HepG2 (cell line): Measurements from ENCODE around the gene SIK3. TPM values are rescaled to one million over a fixed set of nuclear protein-coding genes. Genes with fewer than 3 reads are reported as not detected.

Experiments
- AHR ChIP-seq: IDR thresholded peaks from 2 replicates; pipeline ENCODE4 v1.6.1; 2018; ENCODE audit warnings: missing genetic modification reagents, missing compliant biosample characterization
- ARHGAP35 ChIP-seq: sonication (generic); formaldehyde crosslinking; IDR thresholded peaks from 2 replicates; pipeline ENCODE4 v1.9.0; 2022; ENCODE audit warnings: mild to moderate bottlenecking, inconsistent platforms, moderate library complexity, missing genetic modification reagents, borderline replicate concordance
- ASH2L ChIP-seq: fragments of 300-600, 200-600 bp; sonication (generic); IDR thresholded peaks from 2 replicates; pipeline ENCODE4 v1.7.0; 2017; ENCODE audit warnings: low read depth, mild to moderate bottlenecking, moderate library complexity, mixed read lengths, low read length; ENCODE audit not compliant: insufficient read length
- ATAD3A ChIP-seq: sonication (generic); formaldehyde crosslinking; IDR thresholded peaks from 2 replicates; pipeline ENCODE4 v1.4.0; 2020; ENCODE audit warnings: missing genetic modification reagents
- FLYWCH1 ChIP-seq: sonication (generic); formaldehyde crosslinking; IDR thresholded peaks from 2 replicates; pipeline ENCODE4 v1.8.1; 2023; ENCODE audit warnings: mild to moderate bottlenecking, missing genetic modification reagents
- HNRNPL ChIP-seq: fragments of 200-400 bp; formaldehyde crosslinking; IDR thresholded peaks from 2 replicates; pipeline ENCODE4 v1.6.1; 2017; ENCODE audit warnings: mild to moderate bottlenecking, low read depth, low read length
- IKZF4 ChIP-seq: sonication (generic); formaldehyde crosslinking; IDR thresholded peaks from 2 replicates; pipeline ENCODE4 v1.5.1; 2020; ENCODE audit warnings: borderline replicate concordance, mild to moderate bottlenecking, low read depth, missing genetic modification reagents; ENCODE audit errors: not compliant biosample characterization
- MIXL1 ChIP-seq: IDR thresholded peaks from 2 replicates; pipeline ENCODE4 v1.6.1; 2016
- RARG ChIP-seq: sonication (generic); formaldehyde crosslinking; IDR thresholded peaks from 2 replicates; pipeline ENCODE4 v1.4.0; 2020; ENCODE audit warnings: low read depth, mild to moderate bottlenecking, missing genetic modification reagents
- SP4 ChIP-seq: sonication (generic); formaldehyde crosslinking; IDR thresholded peaks from 2 replicates; pipeline ENCODE4 v1.8.1; 2023; ENCODE audit warnings: mild to moderate bottlenecking, missing genetic modification reagents
- TP53 ChIP-seq: sonication (generic); formaldehyde crosslinking; conservative IDR thresholded peaks from 2 replicates; pipeline ENCODE4 v1.4.0; 2020; ENCODE audit warnings: missing genetic modification reagents
- ZNF724P ChIP-seq: sonication (generic); formaldehyde crosslinking; IDR thresholded peaks from 2 replicates; pipeline ENCODE4 v1.8.0; 2022; ENCODE audit warnings: missing genetic modification reagents, borderline replicate concordance
- ZNF75D ChIP-seq: sonication (generic); formaldehyde crosslinking; IDR thresholded peaks from 2 replicates; pipeline ENCODE4 v1.8.1; 2023; ENCODE audit warnings: missing genetic modification reagents, mild to moderate bottlenecking, borderline replicate concordance
- ZNF775 ChIP-seq: sonication (generic); formaldehyde crosslinking; IDR thresholded peaks from 2 replicates; pipeline ENCODE4 v1.4.0; 2020; ENCODE audit warnings: missing genetic modification reagents, mild to moderate bottlenecking, moderate library complexity, borderline replicate concordance
- polyA plus RNA-seq, 8 experiments: library from polyadenylated mRNA; depleted of rRNA in 3 of 8; stranded (reverse) in 7 of 8; unstranded in 1 of 8; fragments of >200 nt; fragmentation: Illumina TruSeq in 4 of 8; extraction: Trizol in 4 of 8; gene quantifications; 2 replicates each; pipeline versions ENCODE4 v1.2.1 to v1.2.3, GENCODE V29; 2011 to 2016; ENCODE audit warnings: low read depth in 4 of 8, missing spikeins in 1 of 8, mixed read lengths in 1 of 8; ENCODE audit not compliant: insufficient read depth in 1 of 8
- total RNA-seq, 5 experiments: library from RNA; depleted of rRNA; stranded (reverse); fragments of >200 nt; fragmentation: Illumina TruSeq; extraction: Trizol; gene quantifications; 2 replicates each; pipeline ENCODE4 v1.2.3, GENCODE V29; 2016; ENCODE audit warnings: low read depth in 1 of 5
- TF ChIP-seq, protein P1 (sequence below): sonication (generic); formaldehyde crosslinking; IDR thresholded peaks from 2 replicates; pipeline ENCODE4 v1.4.0; 2020; ENCODE audit warnings: missing genetic modification reagents, low read depth, mild to moderate bottlenecking, borderline replicate concordance
- TF ChIP-seq, protein P2 (sequence below): sonication (generic); formaldehyde crosslinking; IDR thresholded peaks from 2 replicates; pipeline ENCODE4 v1.9.0; 2021; ENCODE audit warnings: missing genetic modification reagents, mild to moderate bottlenecking, borderline replicate concordance
- TF ChIP-seq, protein P3 (sequence below): sonication (generic); formaldehyde crosslinking; IDR thresholded peaks from 2 replicates; pipeline ENCODE4 v1.4.0; 2020; ENCODE audit warnings: low read depth, missing genetic modification reagents
- TF ChIP-seq, protein P4 (sequence below): sonication (generic); formaldehyde crosslinking; IDR thresholded peaks from 2 replicates; pipeline ENCODE4 v1.5.0; 2020; ENCODE audit warnings: mild to moderate bottlenecking, missing genetic modification reagents
- TF ChIP-seq, protein P5 (sequence below): sonication (generic); formaldehyde crosslinking; IDR thresholded peaks from 2 replicates; pipeline ENCODE4 v1.4.0; 2020; ENCODE audit warnings: mild to moderate bottlenecking, low read depth, missing genetic modification reagents

SIK3 gene
- total and polyA plus RNA-seq, 2 of the 13 experiments (the other 11 are each of a cell fraction or from before 2014, with no cell fraction given) = 5.7 to 9.8 TPM

DNA sequence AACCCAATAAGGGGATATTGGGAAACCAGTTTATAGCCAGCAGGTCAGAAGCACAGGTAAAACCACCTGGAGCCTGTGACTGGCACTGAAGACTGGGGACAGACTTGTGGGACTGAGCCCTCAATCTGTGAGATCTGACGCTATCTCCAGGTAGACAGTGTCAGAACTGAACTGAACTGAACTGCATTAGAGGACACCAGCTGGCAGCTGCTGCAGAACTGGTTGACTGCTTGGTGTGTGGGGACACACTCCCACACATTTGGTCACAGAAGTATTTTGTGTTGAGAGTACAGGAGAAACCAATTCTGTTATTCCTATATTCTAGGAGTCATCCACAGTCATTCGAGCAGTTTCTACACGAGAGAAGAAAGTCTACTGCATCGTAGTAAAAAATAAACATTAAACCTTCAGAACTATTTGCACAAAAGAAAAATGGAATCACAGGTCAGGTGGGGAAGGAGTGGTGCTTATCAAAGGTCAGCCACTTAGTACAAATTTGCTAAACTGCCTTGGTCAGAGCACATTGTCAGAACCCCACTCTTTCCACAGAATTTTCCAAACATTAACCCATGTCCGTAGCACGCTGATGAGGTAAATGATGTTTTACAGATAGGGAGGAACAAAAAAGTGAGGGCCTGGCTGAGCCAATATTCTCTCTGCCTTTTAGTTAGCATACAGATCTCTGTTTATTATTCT is 77.2 kb downstream of the SIK3 start (continued):
- TF ChIP-seq, protein P1, sequence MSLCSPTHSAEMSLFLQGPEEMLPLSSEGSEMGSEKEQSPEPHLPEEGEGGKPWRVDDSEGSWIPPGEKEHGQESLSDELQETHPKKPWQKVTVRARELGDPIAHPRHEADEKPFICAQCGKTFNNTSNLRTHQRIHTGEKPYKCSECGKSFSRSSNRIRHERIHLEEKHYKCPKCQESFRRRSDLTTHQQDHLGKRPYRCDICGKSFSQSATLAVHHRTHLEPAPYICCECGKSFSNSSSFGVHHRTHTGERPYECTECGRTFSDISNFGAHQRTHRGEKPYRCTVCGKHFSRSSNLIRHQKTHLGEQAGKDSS (CRISPR knock-in tag) = no peak
- TF ChIP-seq, protein P2, sequence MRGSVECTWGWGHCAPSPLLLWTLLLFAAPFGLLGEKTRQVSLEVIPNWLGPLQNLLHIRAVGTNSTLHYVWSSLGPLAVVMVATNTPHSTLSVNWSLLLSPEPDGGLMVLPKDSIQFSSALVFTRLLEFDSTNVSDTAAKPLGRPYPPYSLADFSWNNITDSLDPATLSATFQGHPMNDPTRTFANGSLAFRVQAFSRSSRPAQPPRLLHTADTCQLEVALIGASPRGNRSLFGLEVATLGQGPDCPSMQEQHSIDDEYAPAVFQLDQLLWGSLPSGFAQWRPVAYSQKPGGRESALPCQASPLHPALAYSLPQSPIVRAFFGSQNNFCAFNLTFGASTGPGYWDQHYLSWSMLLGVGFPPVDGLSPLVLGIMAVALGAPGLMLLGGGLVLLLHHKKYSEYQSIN (CRISPR knock-in tag) = no peak
- no peak for TF ChIP-seq HNRNPL
- TF ChIP-seq FLYWCH1 (CRISPR knock-in tag) = no peak
- TF ChIP-seq ZNF775 (CRISPR knock-in tag) = no peak
- TF ChIP-seq, protein P3, sequence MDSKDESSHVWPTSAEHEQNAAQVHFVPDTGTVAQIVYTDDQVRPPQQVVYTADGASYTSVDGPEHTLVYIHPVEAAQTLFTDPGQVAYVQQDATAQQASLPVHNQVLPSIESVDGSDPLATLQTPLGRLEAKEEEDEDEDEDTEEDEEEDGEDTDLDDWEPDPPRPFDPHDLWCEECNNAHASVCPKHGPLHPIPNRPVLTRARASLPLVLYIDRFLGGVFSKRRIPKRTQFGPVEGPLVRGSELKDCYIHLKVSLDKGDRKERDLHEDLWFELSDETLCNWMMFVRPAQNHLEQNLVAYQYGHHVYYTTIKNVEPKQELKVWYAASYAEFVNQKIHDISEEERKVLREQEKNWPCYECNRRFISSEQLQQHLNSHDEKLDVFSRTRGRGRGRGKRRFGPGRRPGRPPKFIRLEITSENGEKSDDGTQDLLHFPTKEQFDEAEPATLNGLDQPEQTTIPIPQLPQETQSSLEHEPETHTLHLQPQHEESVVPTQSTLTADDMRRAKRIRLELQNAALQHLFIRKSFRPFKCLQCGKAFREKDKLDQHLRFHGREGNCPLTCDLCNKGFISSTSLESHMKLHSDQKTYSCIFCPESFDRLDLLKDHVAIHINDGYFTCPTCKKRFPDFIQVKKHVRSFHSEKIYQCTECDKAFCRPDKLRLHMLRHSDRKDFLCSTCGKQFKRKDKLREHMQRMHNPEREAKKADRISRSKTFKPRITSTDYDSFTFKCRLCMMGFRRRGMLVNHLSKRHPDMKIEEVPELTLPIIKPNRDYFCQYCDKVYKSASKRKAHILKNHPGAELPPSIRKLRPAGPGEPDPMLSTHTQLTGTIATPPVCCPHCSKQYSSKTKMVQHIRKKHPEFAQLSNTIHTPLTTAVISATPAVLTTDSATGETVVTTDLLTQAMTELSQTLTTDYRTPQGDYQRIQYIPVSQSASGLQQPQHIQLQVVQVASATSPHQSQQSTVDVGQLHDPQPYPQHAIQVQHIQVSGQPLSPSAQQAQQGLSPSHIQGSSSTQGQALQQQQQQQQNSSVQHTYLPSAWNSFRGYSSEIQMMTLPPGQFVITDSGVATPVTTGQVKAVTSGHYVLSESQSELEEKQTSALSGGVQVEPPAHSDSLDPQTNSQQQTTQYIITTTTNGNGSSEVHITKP (CRISPR knock-in tag) = 0 out of 2 replicates have a peak, but pooled peaks have one; percentile 15
- no peak for TF ChIP-seq IKZF4
- TF ChIP-seq ARHGAP35 = no peak
- TF ChIP-seq TP53 (CRISPR knock-in tag) = no peak
- TF ChIP-seq ASH2L = peak; percentile 40
- no peak for TF ChIP-seq AHR (CRISPR knock-in tag)
- TF ChIP-seq, protein P4, sequence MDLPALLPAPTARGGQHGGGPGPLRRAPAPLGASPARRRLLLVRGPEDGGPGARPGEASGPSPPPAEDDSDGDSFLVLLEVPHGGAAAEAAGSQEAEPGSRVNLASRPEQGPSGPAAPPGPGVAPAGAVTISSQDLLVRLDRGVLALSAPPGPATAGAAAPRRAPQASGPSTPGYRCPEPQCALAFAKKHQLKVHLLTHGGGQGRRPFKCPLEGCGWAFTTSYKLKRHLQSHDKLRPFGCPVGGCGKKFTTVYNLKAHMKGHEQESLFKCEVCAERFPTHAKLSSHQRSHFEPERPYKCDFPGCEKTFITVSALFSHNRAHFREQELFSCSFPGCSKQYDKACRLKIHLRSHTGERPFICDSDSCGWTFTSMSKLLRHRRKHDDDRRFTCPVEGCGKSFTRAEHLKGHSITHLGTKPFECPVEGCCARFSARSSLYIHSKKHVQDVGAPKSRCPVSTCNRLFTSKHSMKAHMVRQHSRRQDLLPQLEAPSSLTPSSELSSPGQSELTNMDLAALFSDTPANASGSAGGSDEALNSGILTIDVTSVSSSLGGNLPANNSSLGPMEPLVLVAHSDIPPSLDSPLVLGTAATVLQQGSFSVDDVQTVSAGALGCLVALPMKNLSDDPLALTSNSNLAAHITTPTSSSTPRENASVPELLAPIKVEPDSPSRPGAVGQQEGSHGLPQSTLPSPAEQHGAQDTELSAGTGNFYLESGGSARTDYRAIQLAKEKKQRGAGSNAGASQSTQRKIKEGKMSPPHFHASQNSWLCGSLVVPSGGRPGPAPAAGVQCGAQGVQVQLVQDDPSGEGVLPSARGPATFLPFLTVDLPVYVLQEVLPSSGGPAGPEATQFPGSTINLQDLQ (CRISPR knock-in tag) = no peak
- TF ChIP-seq, protein P5, sequence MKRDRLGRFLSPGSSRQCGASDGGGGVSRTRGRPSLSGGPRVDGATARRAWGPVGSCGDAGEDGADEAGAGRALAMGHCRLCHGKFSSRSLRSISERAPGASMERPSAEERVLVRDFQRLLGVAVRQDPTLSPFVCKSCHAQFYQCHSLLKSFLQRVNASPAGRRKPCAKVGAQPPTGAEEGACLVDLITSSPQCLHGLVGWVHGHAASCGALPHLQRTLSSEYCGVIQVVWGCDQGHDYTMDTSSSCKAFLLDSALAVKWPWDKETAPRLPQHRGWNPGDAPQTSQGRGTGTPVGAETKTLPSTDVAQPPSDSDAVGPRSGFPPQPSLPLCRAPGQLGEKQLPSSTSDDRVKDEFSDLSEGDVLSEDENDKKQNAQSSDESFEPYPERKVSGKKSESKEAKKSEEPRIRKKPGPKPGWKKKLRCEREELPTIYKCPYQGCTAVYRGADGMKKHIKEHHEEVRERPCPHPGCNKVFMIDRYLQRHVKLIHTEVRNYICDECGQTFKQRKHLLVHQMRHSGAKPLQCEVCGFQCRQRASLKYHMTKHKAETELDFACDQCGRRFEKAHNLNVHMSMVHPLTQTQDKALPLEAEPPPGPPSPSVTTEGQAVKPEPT (CRISPR knock-in tag) = no peak
- TF ChIP-seq ATAD3A (CRISPR knock-in tag) = no peak
- no peak for TF ChIP-seq SP4
- TF ChIP-seq ZNF75D (CRISPR knock-in tag) = no peak
- TF ChIP-seq ZNF724P (CRISPR knock-in tag) = no peak
- peak; percentile 83 for TF ChIP-seq MIXL1 (CRISPR knock-in tag)
- TF ChIP-seq RARG (CRISPR knock-in tag) = no peak
